Brain microvascular endothelial cell (primary cell): ENCODE data around the gene FNDC10.

Source experiments
- DNase-seq: peaks from one replicate; pipeline ENCODE4 v3.0.0-alpha.2; 2020
- H3K27ac ChIP-seq: fragments of 250-450 bp; sonication (Bioruptor Pico); 2 replicates; pipeline ENCODE4 v1.5.1; 2020; ENCODE audit warnings: mild to moderate bottlenecking, moderate library complexity
- H3K27me3 ChIP-seq: fragments of 250-450 bp; sonication (Bioruptor Pico); replicated peaks from 2 replicates; pipeline ENCODE4 v1.5.1; 2020; ENCODE audit warnings: mild to moderate bottlenecking
- H3K36me3 ChIP-seq: fragments of 250-450 bp; sonication (Bioruptor Pico); replicated peaks from 2 replicates; pipeline ENCODE4 v1.5.1; 2020; ENCODE audit warnings: mild to moderate bottlenecking
- H3K4me3 ChIP-seq: 2 replicates; pipeline ENCODE4 v1.5.1; 2011; ENCODE audit warnings: low read depth, mild to moderate bottlenecking, control low read depth, low read length, moderate library complexity
- in situ Hi-C: cut with HindIII; loops from 2 replicates; pipeline ENCODE4 v1.10.0; 2017; ENCODE audit warnings: low sequenced_read_pairs, low pct_ligation_motif_present
- TF ChIP-seq, protein P1 (sequence below): IDR thresholded peaks from 2 replicates; pipeline ENCODE4 v1.5.1; 2011; ENCODE audit warnings: low read depth, mild to moderate bottlenecking, moderate library complexity, low read length, control low read depth, inconsistent platforms; ENCODE audit errors: missing control alignments

Gene FNDC10

DNA sequence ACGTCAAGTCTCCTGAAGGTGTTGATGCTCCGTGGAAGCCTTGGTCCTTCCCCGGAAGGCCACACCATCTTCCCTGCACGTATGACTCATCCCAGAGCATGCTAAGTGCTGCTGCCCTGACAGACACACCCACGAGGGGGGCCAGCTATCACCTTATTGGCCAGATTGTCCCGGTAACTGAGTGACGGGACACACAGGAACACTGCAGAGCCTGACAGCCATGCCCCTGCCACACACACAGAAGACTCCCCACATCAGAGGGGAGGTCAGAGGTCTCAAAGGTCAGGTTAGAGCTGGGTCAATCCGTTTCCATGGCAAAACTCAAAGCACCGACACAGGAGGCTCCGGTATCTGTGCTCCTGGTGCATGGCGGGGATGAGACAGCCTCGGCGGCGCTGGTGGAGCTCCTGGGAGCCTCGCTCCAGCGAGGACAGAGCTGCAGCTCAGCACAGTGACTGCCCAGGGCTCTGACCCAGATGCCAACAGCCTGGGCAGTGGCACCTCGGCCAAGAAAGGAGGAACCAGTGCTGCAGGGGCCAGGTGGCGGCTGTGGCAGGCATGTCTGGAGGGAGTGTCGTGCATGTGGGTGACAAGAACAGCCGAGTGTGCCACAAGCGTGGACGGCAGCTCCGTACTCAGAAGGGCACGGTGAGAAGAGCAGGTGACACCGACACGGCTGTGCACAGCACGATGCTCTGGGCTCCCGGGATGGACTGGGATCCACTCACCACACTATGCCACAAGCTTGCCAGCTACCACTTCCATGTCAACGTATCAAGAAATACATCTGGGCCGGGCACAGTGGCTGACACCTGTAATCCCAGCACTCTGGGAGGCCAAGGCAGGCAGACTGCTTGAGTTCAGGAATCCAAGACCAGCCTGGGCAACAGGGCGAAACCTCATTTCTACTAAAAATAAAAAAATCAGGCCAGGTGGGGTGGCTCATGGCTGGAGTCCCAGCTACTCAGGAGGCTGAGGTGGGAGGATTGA is 44.7 kb downstream of the FNDC10 start:
- H3K36me3 ChIP-seq = peaks cover 16% of the 10 kb centered on the region
- H3K27ac ChIP-seq = peak overlapping the region; percentile 33
- no peak overlapping the region for H3K4me3 ChIP-seq
- TF ChIP-seq, protein P1, sequence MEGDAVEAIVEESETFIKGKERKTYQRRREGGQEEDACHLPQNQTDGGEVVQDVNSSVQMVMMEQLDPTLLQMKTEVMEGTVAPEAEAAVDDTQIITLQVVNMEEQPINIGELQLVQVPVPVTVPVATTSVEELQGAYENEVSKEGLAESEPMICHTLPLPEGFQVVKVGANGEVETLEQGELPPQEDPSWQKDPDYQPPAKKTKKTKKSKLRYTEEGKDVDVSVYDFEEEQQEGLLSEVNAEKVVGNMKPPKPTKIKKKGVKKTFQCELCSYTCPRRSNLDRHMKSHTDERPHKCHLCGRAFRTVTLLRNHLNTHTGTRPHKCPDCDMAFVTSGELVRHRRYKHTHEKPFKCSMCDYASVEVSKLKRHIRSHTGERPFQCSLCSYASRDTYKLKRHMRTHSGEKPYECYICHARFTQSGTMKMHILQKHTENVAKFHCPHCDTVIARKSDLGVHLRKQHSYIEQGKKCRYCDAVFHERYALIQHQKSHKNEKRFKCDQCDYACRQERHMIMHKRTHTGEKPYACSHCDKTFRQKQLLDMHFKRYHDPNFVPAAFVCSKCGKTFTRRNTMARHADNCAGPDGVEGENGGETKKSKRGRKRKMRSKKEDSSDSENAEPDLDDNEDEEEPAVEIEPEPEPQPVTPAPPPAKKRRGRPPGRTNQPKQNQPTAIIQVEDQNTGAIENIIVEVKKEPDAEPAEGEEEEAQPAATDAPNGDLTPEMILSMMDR = no peak
- DNase-seq = peak; percentile 86
- in situ Hi-C loops = no loop called here
- H3K27me3 ChIP-seq = no peaks in the 10 kb centered on the region

DNA sequence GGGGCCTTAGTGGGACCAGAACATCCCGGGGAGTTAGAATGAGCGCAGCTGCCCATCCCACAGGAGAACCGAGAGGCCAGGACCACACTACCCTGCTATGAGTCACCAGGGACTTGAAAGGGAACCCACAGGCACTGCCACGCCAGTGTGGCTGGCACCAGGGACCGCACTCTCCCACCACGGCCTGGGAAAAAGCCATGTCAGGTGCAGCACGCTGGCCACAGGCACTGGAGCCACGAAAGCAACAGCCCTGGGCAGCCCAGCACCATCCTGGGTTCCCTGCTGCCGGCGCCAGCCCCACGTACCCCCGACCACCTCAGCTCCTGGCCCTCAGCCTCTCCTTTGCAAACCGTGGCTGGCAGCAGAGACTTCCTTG is 45.4 kb downstream of the FNDC10 start:
- H3K4me3 ChIP-seq = no peak overlapping the region
- H3K27ac ChIP-seq = peak overlapping the region; percentile 39
- no peak for DNase-seq
- no peaks in the 10 kb centered on the region for H3K27me3 ChIP-seq
- peaks cover 13% of the 10 kb centered on the region for H3K36me3 ChIP-seq
- TF ChIP-seq, protein P1 = no peak
- in situ Hi-C loops = no loop called here

DNA sequence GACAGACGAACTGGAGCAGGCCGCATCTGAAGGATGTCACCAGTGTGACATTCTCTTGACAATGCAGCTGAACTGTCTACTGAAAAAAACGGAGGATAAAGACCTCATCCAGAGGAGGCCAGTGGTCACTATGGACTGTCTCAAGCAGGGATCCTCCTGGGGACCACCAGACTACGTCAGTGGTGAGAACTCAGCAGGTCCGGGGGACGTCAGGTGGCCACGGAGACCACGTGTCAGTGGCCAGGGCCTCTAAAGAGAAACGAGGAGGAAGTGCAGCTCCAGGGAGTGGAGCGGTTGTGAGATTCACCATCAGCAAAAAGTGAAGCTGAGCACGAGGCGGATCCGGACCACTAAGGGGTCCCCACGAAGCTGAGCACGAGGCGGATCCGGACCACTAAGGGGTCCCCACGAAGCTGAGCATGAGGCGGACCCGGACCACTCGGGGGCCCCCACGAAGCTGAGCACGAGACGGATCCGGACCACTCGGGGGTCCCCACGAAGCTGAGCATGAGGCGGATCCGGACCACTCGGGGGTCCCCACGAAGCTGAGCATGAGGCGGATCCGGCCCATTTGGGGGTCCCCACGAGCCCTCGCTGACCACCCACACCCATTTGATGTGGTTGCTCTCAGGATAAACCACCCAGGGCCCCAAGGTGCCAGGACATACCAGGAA is 46.0 kb downstream of the FNDC10 start:
- DNase-seq = no peak
- Histone ChIP-seq H3K27ac (no peak overlapping the region), H3K36me3 (peaks cover 13% of the 10 kb centered on the region), H3K4me3 (no peak overlapping the region), H3K27me3 (no peaks in the 10 kb centered on the region)
- TF ChIP-seq, protein P1 = no peak
- in situ Hi-C loops = no loop called here

DNA sequence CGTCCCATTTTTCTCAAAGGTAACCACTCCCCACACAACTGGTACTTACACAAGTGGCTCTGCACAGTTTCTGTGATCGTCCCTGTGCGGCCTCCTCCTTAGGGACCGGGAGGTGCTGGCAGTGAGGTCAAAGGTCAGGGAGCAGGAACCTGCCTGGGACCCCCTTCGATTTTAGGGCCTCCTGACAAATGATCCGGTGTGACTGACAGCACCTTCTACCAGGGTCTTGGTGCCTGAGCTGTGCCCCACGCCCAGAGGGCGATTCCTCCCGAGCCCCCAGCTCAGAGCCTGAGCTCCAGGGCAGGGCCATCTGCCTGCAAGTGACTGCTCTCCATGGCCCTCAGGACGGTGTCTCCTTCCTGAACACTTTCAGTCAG is 47.7 kb downstream of the FNDC10 start:
- no peak overlapping the region for H3K4me3 ChIP-seq
- H3K36me3 ChIP-seq = peaks cover 13% of the 10 kb centered on the region
- no peak overlapping the region for H3K27ac ChIP-seq
- DNase-seq = no peak
- TF ChIP-seq, protein P1 = no peak
- in situ Hi-C loops = no loop called here
- H3K27me3 ChIP-seq = no peaks in the 10 kb centered on the region

DNA sequence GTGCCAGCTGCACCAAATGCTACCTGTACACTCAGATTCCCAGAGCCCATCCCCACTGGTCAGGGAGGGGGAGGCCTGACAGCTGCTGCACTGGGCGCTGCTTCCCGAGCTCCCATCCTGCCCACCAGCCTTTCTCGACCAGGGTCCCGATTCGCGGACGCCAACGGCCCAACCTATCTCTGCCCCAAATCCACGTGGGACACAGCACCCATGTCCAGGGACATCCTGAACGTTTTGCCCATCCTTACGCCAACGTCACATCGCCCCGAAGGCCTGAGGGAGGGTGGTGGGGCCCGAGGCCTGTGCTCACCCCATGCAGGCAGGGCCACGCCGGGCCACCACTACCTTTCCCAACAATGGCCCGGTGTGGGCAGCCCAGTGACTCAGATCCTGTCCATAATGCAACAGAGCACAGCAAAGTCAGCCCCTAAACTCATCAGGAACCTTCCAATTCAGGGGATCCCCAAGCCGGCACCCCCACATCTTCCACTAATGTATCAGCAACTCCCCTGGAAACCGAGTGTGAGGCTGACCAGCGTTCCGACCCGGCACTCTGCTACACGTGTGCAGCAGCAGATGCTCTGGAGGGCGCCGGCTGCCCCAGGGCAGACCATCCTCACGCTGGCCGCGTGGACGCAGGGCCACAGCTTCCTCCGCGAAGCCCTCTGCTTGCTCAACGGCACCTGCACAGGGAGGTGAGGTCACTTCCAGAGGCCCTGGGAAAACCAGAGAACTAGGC is 48.2 kb downstream of the FNDC10 start:
- in situ Hi-C loops = no loop called here
- Histone ChIP-seq H3K27ac (no peak overlapping the region), H3K4me3 (no peak overlapping the region), H3K27me3 (no peaks in the 10 kb centered on the region), H3K36me3 (peaks cover 9% of the 10 kb centered on the region)
- DNase-seq = no peak
- TF ChIP-seq, protein P1 = no peak
